ENCODE data around the gene MACROD2. TPM values are rescaled to one million over a fixed set of nuclear protein-coding genes. Genes with fewer than 3 reads are reported as not detected.

Gene MACROD2
- total RNA-seq, 2 donors from 2014 or later: 8.3 to 21.8 TPM

DNA sequence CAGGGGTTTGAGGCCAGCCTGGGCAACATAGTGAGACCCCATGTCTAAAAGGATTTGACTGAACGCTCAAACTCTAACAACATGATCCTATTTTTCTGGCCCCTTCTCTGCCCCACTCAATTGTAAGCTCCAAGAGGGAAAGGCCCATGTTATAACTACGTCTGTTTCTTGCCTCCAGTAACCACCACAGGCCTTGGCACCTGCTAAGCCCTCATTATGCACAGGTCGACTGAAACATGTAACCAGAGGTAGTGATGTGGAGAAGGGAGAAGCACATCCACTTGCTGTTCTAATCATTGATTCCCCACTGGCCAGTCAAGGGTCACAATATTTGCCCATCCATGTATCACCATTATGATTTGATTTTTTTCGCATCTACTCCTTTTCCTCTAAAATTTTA is 2102.5 kb downstream of the MACROD2 start:
- ATAC-seq: no peak
- intact Hi-C loops (cut with DNase I): no loop called here

GRCh38 chr20:16098890-16099639 is 2103.7 kb downstream of the MACROD2 start:
- Histone ChIP-seq H3K36me3 (replicated peaks in 1 of 2; ENCODE audit: insufficient read depth in 1 of 2, low read depth in 2 of 2) (no peaks in the 10 kb centered on the region), H3K4me1 (no peaks in the 10 kb centered on the region), H3K9me3 (no peaks in the 10 kb centered on the region), H3K27me3 (no peaks in the 10 kb centered on the region), H3K4me3 (no peak overlapping the region), H3K27ac (no peak overlapping the region)
- TF ChIP-seq CTCF (IDR thresholded peaks at IDR 0.05): no peak
- TF ChIP-seq POLR2A (IDR thresholded peaks at IDR 0.05): no peak
- WGBS, 2 donors: 53 to 58% methylated on average over 7 of the region's 7 CpGs
- intact Hi-C loops (cut with DNase I): no loop called here
- ATAC-seq: no peak
- no peak for DNase-seq

More for the DNA sequence above, 2102.5 kb downstream of the MACROD2 start:
- Histone ChIP-seq H3K4me3 (no peak overlapping the region), H3K36me3 (replicated peaks in 1 of 2; ENCODE audit: insufficient read depth in 1 of 2, low read depth in 2 of 2) (no peaks in the 10 kb centered on the region), H3K4me1 (no peaks in the 10 kb centered on the region), H3K27ac (no peak overlapping the region), H3K9me3 (no peaks in the 10 kb centered on the region), H3K27me3 (no peaks in the 10 kb centered on the region)
- no peak for TF ChIP-seq CTCF (IDR thresholded peaks at IDR 0.05)
- TF ChIP-seq POLR2A (IDR thresholded peaks at IDR 0.05): no peak
- DNase-seq: no peak
- 81 to 85% methylated on average over 4 of the region's 4 CpGs for WGBS, 2 donors

DNA sequence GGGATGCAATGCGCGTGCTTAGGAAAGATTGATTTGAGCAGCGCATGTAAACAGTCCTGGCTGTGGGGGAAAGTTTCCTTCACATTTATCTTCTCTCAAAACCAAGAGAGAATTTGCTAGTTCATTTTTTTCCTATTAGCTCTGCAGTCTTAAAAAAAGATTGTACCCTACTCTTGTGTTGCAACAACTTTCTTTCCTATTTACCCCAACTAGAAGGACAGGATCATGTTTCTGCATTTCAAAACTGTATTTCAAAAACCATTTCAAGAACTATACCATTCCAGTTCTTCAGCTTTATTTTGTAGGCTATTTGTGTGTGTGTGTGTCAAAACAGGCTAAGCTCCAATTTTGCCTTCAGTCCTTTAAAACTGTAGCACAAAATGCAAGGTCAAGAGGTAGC is 2104.8 kb downstream of the MACROD2 start:
- no peak for DNase-seq
- ATAC-seq: no peak
- H3K9me3 ChIP-seq: no peaks in the 10 kb centered on the region
- intact Hi-C loops (cut with DNase I): no loop called here
- H3K36me3 ChIP-seq (replicated peaks in 1 of 2; ENCODE audit: insufficient read depth in 1 of 2, low read depth in 2 of 2): no peaks in the 10 kb centered on the region
- H3K27ac ChIP-seq: no peak overlapping the region
- TF ChIP-seq POLR2A (IDR thresholded peaks at IDR 0.05) (no peak), CTCF (IDR thresholded peaks at IDR 0.05) (no peak)
- no peaks in the 10 kb centered on the region for H3K27me3 ChIP-seq
- 45 to 48% methylated on average over 3 of the region's 3 CpGs for WGBS, 2 donors
- H3K4me1 ChIP-seq: no peaks in the 10 kb centered on the region
- no peak overlapping the region for H3K4me3 ChIP-seq

GRCh38 chr20:16100767-16101166 is 2105.5 kb downstream of the MACROD2 start:
- no peaks in the 10 kb centered on the region for H3K36me3 ChIP-seq (replicated peaks in 1 of 2; ENCODE audit: insufficient read depth in 1 of 2, low read depth in 2 of 2)
- WGBS, 2 donors: 62 to 71% methylated on average over 4 of the region's 4 CpGs
- no peak for ATAC-seq

More at GRCh38 chr20:16100767-16101166, 2105.5 kb downstream of the MACROD2 start:
- H3K4me3 ChIP-seq: no peak overlapping the region
- TF ChIP-seq POLR2A (IDR thresholded peaks at IDR 0.05): no peak
- no peak for TF ChIP-seq CTCF (IDR thresholded peaks at IDR 0.05)
- H3K27me3 ChIP-seq: no peaks in the 10 kb centered on the region
- no peaks in the 10 kb centered on the region for H3K4me1 ChIP-seq
- H3K9me3 ChIP-seq: no peaks in the 10 kb centered on the region
- H3K27ac ChIP-seq: no peak overlapping the region
- intact Hi-C loops (cut with DNase I): no loop called here
- DNase-seq: no peak

Small RNAs within 50 kb of the gene (small RNA-seq; reads per million reads assigned to genes)
- not detected for gene RN7SL864P
- gene RNA5SP475: not detected
- not detected for gene RNU6-1159P
- gene RNU6-115P: not detected
- not detected for gene RNU6-228P
- gene RNU6-278P: not detected
- gene RPS3P1: not detected

Other genes starting within 250 kb of the MACROD2 start
- gene ESF1, start 210.6 kb upstream of the MACROD2 start, total RNA-seq: 10 to 100 TPM; 12.5 to 16.5 TPM
- gene NDUFAF5, start 210.5 kb upstream of the MACROD2 start, total RNA-seq: 1 to 10 TPM; 4.4 to 6.3 TPM
- gene SEL1L2, start 4.9 kb upstream of the MACROD2 start, total RNA-seq: not detected

Data from body of pancreas (tissue), 4 donors.